Trophoblast cell (in vitro differentiated cells and primary cell): ENCODE data around the gene RNASEL.

Source experiments
- DNase-seq, 2 donors: peaks; one replicate each; pipeline ENCODE4 v3.0.0-alpha.2; 2016
- H2AFZ ChIP-seq: 2 replicates; pipeline ENCODE4 v1.6.1; 2013; ENCODE audit warnings: low read length, moderate library complexity, mild to moderate bottlenecking; ENCODE audit not compliant: insufficient read depth, poor library complexity
- H2AK5ac ChIP-seq: 2 replicates; pipeline ENCODE4 v1.6.1; 2013; ENCODE audit warnings: mild to moderate bottlenecking, low read length
- H2BK120ac ChIP-seq: 2 replicates; pipeline ENCODE4 v1.6.1; 2013; ENCODE audit warnings: low read length, mild to moderate bottlenecking, moderate library complexity; ENCODE audit not compliant: insufficient read depth, poor library complexity
- H2BK12ac ChIP-seq: 2 replicates; pipeline ENCODE4 v1.6.1; 2013; ENCODE audit warnings: mild to moderate bottlenecking, low read length, moderate library complexity
- H2BK5ac ChIP-seq: 2 replicates; pipeline ENCODE4 v1.6.1; 2013; ENCODE audit warnings: low read length, low read depth, moderate library complexity, mild to moderate bottlenecking; ENCODE audit not compliant: poor library complexity
- H3K14ac ChIP-seq: 2 replicates; pipeline ENCODE4 v1.6.1; 2013; ENCODE audit warnings: mild to moderate bottlenecking, low read length
- H3K18ac ChIP-seq: 2 replicates; pipeline ENCODE4 v1.6.1; 2013; ENCODE audit warnings: mild to moderate bottlenecking, low read length
- H3K23ac ChIP-seq: 2 replicates; pipeline ENCODE4 v1.6.1; 2013; ENCODE audit warnings: low read length
- H3K27ac ChIP-seq: 2 replicates; pipeline ENCODE4 v1.5.1; 2013; ENCODE audit warnings: low read depth, mild to moderate bottlenecking, inconsistent platforms, low read length, moderate library complexity
- H3K27me3 ChIP-seq: 2 replicates; pipeline ENCODE4 v1.6.1; 2013; ENCODE audit warnings: inconsistent platforms, mild to moderate bottlenecking, low read length, moderate library complexity; ENCODE audit not compliant: insufficient read depth
- H3K36me3 ChIP-seq, 2 experiments: 1 replicate in 1 of 2; 2 replicates in 1 of 2; pipeline ENCODE4 v1.6.1; 2013; ENCODE audit warnings: low read length in 2 of 2, mild to moderate bottlenecking in 2 of 2, moderate library complexity in 1 of 2; ENCODE audit not compliant: insufficient read depth in 2 of 2, control insufficient read depth in 1 of 2
- H3K4ac ChIP-seq: 2 replicates; pipeline ENCODE4 v1.6.1; 2013; ENCODE audit warnings: low read depth, mild to moderate bottlenecking, low read length, moderate library complexity
- H3K4me1 ChIP-seq, 2 experiments: 1 replicate in 1 of 2; 2 replicates in 1 of 2; pipeline ENCODE4 v1.6.1; 2013; ENCODE audit warnings: low read length in 2 of 2, mild to moderate bottlenecking in 2 of 2, moderate library complexity in 1 of 2; ENCODE audit not compliant: insufficient read depth in 2 of 2, control insufficient read depth in 1 of 2
- H3K4me2 ChIP-seq: 2 replicates; pipeline ENCODE4 v1.6.1; 2013; ENCODE audit warnings: inconsistent platforms, mild to moderate bottlenecking, low read length, moderate library complexity
- H3K4me3 ChIP-seq: 2 replicates; pipeline ENCODE4 v1.5.1; 2013; ENCODE audit warnings: mild to moderate bottlenecking, low read depth, low read length, inconsistent platforms
- H3K79me1 ChIP-seq: one replicate; pipeline ENCODE4 v1.6.1; 2013; ENCODE audit warnings: low read length
- H3K79me2 ChIP-seq: 2 replicates; pipeline ENCODE4 v1.6.1; 2013; ENCODE audit warnings: low read length, mild to moderate bottlenecking; ENCODE audit not compliant: control insufficient read depth, insufficient read depth, poor library complexity
- H3K9ac ChIP-seq: 2 replicates; pipeline ENCODE4 v1.6.1; 2013; ENCODE audit warnings: mild to moderate bottlenecking, low read length
- H3K9me3 ChIP-seq: 2 replicates; pipeline ENCODE4 v1.6.1; 2013; ENCODE audit warnings: low read depth, mild to moderate bottlenecking, control low read depth, inconsistent platforms, low read length; ENCODE audit not compliant: insufficient read depth
- H4K12ac ChIP-seq: 2 replicates; pipeline ENCODE4 v1.6.1; 2013; ENCODE audit warnings: low read depth, mild to moderate bottlenecking, low read length, moderate library complexity
- H4K8ac ChIP-seq: 2 replicates; pipeline ENCODE4 v1.6.1; 2013; ENCODE audit warnings: low read depth, mild to moderate bottlenecking, low read length, moderate library complexity
- H4K91ac ChIP-seq: one replicate; pipeline ENCODE4 v1.6.1; 2013; ENCODE audit warnings: low read depth, mild to moderate bottlenecking, low read length, moderate library complexity
- WGBS: extraction: QIAGEN DNeasy Blood & Tissue Kit; methylation state at CpG from one replicate; pipeline ENCODE4 v1.1.7; 2013; ENCODE audit warnings: missing lambda C conversion rate; ENCODE audit not compliant: insufficient read length, insufficient coverage; ENCODE audit errors: extremely low coverage; 5-methylcytosine and 5-hydroxymethylcytosine counted together

Gene RNASEL

DNA sequence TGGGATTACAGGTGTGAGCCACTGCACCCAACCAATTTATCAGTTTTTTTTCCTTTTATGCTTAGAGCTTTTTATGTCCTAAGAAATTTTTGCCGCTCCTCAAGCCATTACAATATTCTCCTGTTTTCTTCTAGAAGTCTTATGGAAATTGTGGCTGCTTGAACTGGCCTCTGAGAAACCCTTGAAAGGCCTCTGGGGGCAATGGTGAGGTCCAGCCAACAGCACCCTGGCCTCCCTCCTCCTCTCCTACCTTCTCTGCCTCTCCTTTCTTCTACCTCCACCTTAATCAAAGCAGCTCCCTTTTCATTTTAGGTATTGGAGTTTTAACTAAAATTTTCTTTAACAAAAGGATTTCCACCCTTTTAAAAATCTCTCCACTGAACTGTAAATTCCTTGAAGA lies 39.6 kb upstream of the RNASEL start:
- H2AFZ ChIP-seq, result no peak overlapping the region
- no peak overlapping the region for H3K14ac ChIP-seq
- peaks cover 19 to 24% of the 10 kb centered on the region in 2 experiments for H3K4me1 ChIP-seq
- H4K12ac ChIP-seq, result no peak overlapping the region
- H3K79me1 ChIP-seq, result peaks cover 28% of the 10 kb centered on the region
- WGBS, result no CpG with 5 or more reads among the region's 1 CpG
- no peak overlapping the region for H3K18ac ChIP-seq
- no peak overlapping the region for H3K27ac ChIP-seq
- H3K9ac ChIP-seq, result no peak overlapping the region
- no peak overlapping the region for H3K4me2 ChIP-seq
- no peaks in the 10 kb centered on the region for H3K9me3 ChIP-seq
- peaks cover 2% of the 10 kb centered on the region for H3K79me2 ChIP-seq
- no peaks in the 10 kb centered on the region for H3K27me3 ChIP-seq
- H3K4me3 ChIP-seq, result no peak overlapping the region
- H2BK120ac ChIP-seq, result peak overlapping the region; percentile 61
- no peak overlapping the region for H3K4ac ChIP-seq
- peak overlapping the region; percentile 98 for H2BK12ac ChIP-seq
- no peak overlapping the region for H3K23ac ChIP-seq
- H4K91ac ChIP-seq, result no peak overlapping the region
- H3K36me3 ChIP-seq, result no peaks in the 10 kb centered on the region
- no peak overlapping the region for H4K8ac ChIP-seq
- H2BK5ac ChIP-seq, result peak overlapping the region; percentile 34
- no peak for DNase-seq
- H2AK5ac ChIP-seq, result no peak overlapping the region

DNA sequence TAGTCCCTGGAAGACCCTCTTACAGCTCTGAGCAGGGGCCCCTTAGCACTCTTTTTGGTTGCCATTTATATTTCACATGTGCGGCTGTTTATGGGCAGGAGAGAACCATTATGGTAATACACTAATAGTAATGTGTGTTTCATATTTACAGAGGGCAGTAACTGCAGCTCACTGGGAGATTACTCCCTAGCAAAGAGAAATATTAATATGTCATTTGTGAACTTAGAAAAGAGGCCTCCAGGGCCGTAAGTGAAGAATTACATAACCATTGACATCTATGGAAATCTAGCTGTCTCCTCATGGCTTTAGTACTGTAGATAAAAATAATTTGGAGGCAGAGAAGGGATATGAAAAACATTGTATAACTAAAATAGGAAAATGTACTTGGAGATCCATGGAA lies 38.6 kb upstream of the RNASEL start:
- Histone ChIP-seq H3K36me3 (no peaks in the 10 kb centered on the region), H3K9me3 (no peaks in the 10 kb centered on the region), H2AK5ac (no peak overlapping the region), H4K8ac (no peak overlapping the region), H3K4ac (no peak overlapping the region), H3K18ac (no peak overlapping the region), H2BK5ac (no peak overlapping the region), H3K27me3 (no peaks in the 10 kb centered on the region), H4K12ac (no peak overlapping the region), H3K79me2 (peaks cover 2% of the 10 kb centered on the region), H3K79me1 (peaks cover 29% of the 10 kb centered on the region), H2AFZ (no peak overlapping the region), H3K4me1 (peaks cover 23 to 24% of the 10 kb centered on the region in 2 experiments), H3K23ac (no peak overlapping the region), H2BK12ac (no peak overlapping the region), H3K9ac (no peak overlapping the region), H2BK120ac (no peak overlapping the region), H4K91ac (no peak overlapping the region), H3K4me3 (no peak overlapping the region), H3K4me2 (no peak overlapping the region), H3K14ac (no peak overlapping the region), H3K27ac (peak overlapping the region; percentile 40)
- WGBS, result no CpG with 5 or more reads among the region's 2 CpGs
- no peak for DNase-seq

DNA sequence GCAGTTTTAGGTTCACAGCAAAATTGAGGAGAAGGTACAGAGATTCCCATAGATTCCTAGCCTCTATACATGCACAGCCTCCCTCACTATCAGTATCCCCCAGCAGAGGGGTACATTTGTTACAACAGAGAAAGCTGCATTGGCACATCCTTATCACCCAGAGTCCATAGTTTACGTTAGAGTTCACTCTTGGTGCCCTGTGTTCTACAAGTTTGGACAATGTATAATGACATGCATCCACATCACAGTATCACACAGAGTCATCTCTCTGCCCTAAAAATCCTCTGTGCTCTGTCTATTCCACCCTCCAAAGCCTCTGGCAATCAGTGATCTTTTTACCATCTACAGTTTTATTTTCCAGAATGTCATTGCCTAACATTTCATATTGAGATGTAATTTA lies 37.5 kb upstream of the RNASEL start:
- Histone ChIP-seq H4K12ac (no peak overlapping the region), H3K36me3 (no peaks in the 10 kb centered on the region), H3K9ac (no peak overlapping the region), H4K91ac (peak overlapping the region; percentile 21), H3K18ac (no peak overlapping the region), H3K4me3 (no peak overlapping the region), H3K9me3 (no peaks in the 10 kb centered on the region), H2BK5ac (peak overlapping the region; percentile 7), H2AFZ (no peak overlapping the region), H2AK5ac (no peak overlapping the region), H3K4me1 (peaks cover 23 to 24% of the 10 kb centered on the region in 2 experiments), H3K23ac (no peak overlapping the region), H3K79me2 (peaks cover 2% of the 10 kb centered on the region), H3K14ac (no peak overlapping the region), H4K8ac (no peak overlapping the region), H3K27me3 (no peaks in the 10 kb centered on the region), H3K4ac (no peak overlapping the region), H3K27ac (peak overlapping the region; percentile 62), H2BK120ac (peak overlapping the region; percentile 3), H3K79me1 (peaks cover 27% of the 10 kb centered on the region), H2BK12ac (peak overlapping the region; percentile 4), H3K4me2 (no peak overlapping the region)
- no CpG with 5 or more reads among the region's 1 CpG for WGBS
- DNase-seq, result no peak

DNA sequence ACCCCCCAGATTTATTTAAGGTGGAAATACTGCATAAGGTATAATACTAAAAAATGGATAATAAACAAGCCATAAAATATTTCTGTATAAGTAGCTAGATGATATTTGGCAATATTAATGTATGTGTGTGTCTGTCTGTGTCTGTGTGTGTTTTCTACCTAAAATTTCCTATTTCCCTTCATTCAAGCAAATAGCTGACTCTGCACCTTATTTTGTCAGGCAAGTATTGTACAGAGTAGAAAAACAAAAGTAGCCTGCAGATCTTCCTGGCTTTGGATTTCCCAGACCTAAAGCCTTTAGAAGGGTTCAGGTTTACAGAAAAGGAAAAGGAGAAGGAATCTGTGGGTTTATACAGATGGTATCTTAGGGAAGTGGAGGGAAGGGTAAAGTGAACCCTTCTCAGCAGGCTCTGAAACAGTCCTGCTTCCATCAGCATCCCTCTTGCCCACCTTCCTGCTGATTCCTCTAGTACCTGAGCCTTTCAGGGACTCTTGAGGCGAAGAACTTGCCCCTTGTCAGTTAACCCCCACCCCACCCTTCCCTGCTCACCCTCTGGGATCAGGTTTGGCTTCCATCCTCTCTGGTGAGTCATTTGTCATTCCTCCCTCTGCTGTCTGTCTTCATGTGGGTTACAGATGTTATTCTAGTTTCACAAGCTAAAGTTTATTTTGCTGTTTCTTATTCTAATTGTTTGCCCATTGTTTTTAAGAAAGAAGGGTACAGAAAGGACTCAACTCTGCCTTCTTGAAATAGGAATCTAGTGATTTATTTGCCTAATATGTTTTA lies 36.9 kb upstream of the RNASEL start:
- Histone ChIP-seq H3K18ac (no peak overlapping the region), H3K9me3 (no peaks in the 10 kb centered on the region), H2BK12ac (no peak overlapping the region), H2BK5ac (peak overlapping the region; percentile 63), H3K14ac (peak overlapping the region; percentile 64), H3K9ac (no peak overlapping the region), H4K8ac (peak overlapping the region; percentile 29), H3K4ac (no peak overlapping the region), H2AFZ (no peak overlapping the region), H3K23ac (no peak overlapping the region), H3K4me1 (peaks cover 20 to 21% of the 10 kb centered on the region in 2 experiments), H3K4me3 (no peak overlapping the region), H3K27me3 (no peaks in the 10 kb centered on the region), H3K36me3 (no peaks in the 10 kb centered on the region), H2AK5ac (no peak overlapping the region), H3K79me1 (peaks cover 24% of the 10 kb centered on the region), H4K91ac (peak overlapping the region; percentile 71), H3K27ac (peak overlapping the region; percentile 84), H2BK120ac (peak overlapping the region; percentile 35), H4K12ac (no peak overlapping the region), H3K4me2 (peak overlapping the region; percentile 7), H3K79me2 (peaks cover 2% of the 10 kb centered on the region)
- peak; percentile 37 to 64 for DNase-seq
- WGBS, result no CpG with 5 or more reads among the region's 1 CpG
